H1 (cell line): ENCODE results near the gene LRCH1. TPM values are rescaled to one million over a fixed set of nuclear protein-coding genes. Genes with fewer than 3 reads are reported as not detected.

Experiments used
- CTCF ChIA-PET: fragments of 300-600 bp; sonication (Branson Sonifier 250); formaldehyde crosslinking; loops from one replicate; lab custom pipeline; 2021; ENCODE audit not compliant: partially characterized antibody; lab: Charles Lee
- POLR2A ChIA-PET: fragments of 300-600 bp; sonication (Branson Sonifier 250); formaldehyde crosslinking; loops from one replicate; lab custom pipeline; 2021; ENCODE audit warnings: inconsistent platforms; ENCODE audit not compliant: partially characterized antibody; lab: Charles Lee
- DNase-seq, 2 experiments: peaks; one replicate each; pipeline versions ENCODE4 v3.0.0 to v3.0.0-alpha.2; 2010 to 2022; ENCODE audit warnings: low spot score in 2 of 2, low read depth in 1 of 2, mixed read lengths in 1 of 2
- FAIRE-seq: peaks from 2 replicates; lab custom pipeline; 2011; peaks lifted over from hg19 to GRCh38; lab: Jason Lieb, UNC
- H2AFZ ChIP-seq: 2 replicates; pipeline ENCODE4 v1.8.1; 2012; ENCODE audit warnings: low read length, inconsistent platforms
- H2AK5ac ChIP-seq: 2 replicates; pipeline ENCODE4 v1.6.1; 2013; ENCODE audit warnings: low read depth, low read length
- H2BK120ac ChIP-seq: replicated peaks from 2 replicates; pipeline ENCODE3; 2013; ENCODE audit warnings: low read depth, low read length, inconsistent platforms
- H2BK12ac ChIP-seq: 2 replicates; pipeline ENCODE4 v1.6.1; 2013; ENCODE audit warnings: low read depth, low read length
- H2BK15ac ChIP-seq: 2 replicates; pipeline ENCODE4 v1.6.1; 2013; ENCODE audit warnings: low read length
- H2BK20ac ChIP-seq: 2 replicates; pipeline ENCODE4 v1.6.1; 2013; ENCODE audit warnings: low read length
- H2BK5ac ChIP-seq: 2 replicates; pipeline ENCODE4 v1.6.1; 2013; ENCODE audit warnings: low read depth, low read length
- H3K14ac ChIP-seq: 2 replicates; pipeline ENCODE4 v1.6.1; 2013; ENCODE audit warnings: inconsistent platforms; ENCODE audit not compliant: insufficient read length
- H3K18ac ChIP-seq: 2 replicates; pipeline ENCODE4 v1.6.1; 2013; ENCODE audit warnings: low read length; ENCODE audit errors: extremely low read depth
- H3K23ac ChIP-seq: 2 replicates; pipeline ENCODE4 v1.6.1; 2013; ENCODE audit warnings: inconsistent platforms; ENCODE audit not compliant: insufficient read length
- H3K23me2 ChIP-seq: 2 replicates; pipeline ENCODE4 v1.6.1; 2013; ENCODE audit warnings: low read depth, low read length
- H3K27ac ChIP-seq: 2 replicates; pipeline ENCODE4 v1.6.1; 2011; ENCODE audit warnings: low read depth, low read length, inconsistent platforms
- H3K27me3 ChIP-seq, 4 experiments: replicated peaks in 1 of 4; 1 replicate in 1 of 4; 2 replicates in 3 of 4; pipeline versions ENCODE4 v1.6.1 to v1.8.1; 2011 to 2013; ENCODE audit warnings: low read length in 3 of 4, mild to moderate bottlenecking in 3 of 4, inconsistent platforms in 2 of 4, mixed read lengths in 2 of 4, moderate library complexity in 1 of 4; ENCODE audit not compliant: control insufficient read depth in 3 of 4, insufficient read depth in 3 of 4; ENCODE audit errors: extremely low read depth in 1 of 4
- H3K36me3 ChIP-seq, 4 experiments: 2 replicates each; pipeline versions ENCODE4 v1.6.1 to v1.8.1; 2011 to 2013; ENCODE audit warnings: mild to moderate bottlenecking in 4 of 4, low read length in 3 of 4, moderate library complexity in 2 of 4, control low read depth in 1 of 4, inconsistent platforms in 1 of 4; ENCODE audit not compliant: insufficient read depth in 4 of 4, control insufficient read depth in 2 of 4
- H3K4ac ChIP-seq: replicated peaks from 2 replicates; pipeline ENCODE3; 2013; ENCODE audit warnings: low read length, low read depth, mixed read lengths, inconsistent platforms; ENCODE audit not compliant: insufficient read length
- H3K4me1 ChIP-seq, 4 experiments: replicated peaks in 1 of 4; 1 replicate in 1 of 4; 2 replicates in 3 of 4; pipeline versions ENCODE4 v1.6.1 to v1.8.1; 2011 to 2013; ENCODE audit warnings: low read length in 3 of 4, inconsistent platforms in 2 of 4, mixed read lengths in 1 of 4; ENCODE audit not compliant: insufficient read depth in 4 of 4, control insufficient read depth in 3 of 4
- H3K4me2 ChIP-seq, 2 experiments: 2 replicates each; pipeline versions ENCODE4 v1.6.1 to v1.8.1; 2011 to 2013; ENCODE audit warnings: low read depth in 2 of 2, low read length in 2 of 2, control low read depth in 1 of 2, inconsistent platforms in 1 of 2, mild to moderate bottlenecking in 1 of 2; ENCODE audit not compliant: insufficient read depth in 1 of 2
- H3K4me3 ChIP-seq, 4 experiments: fragments of 200-600, 300-600 bp in 1 of 4; sonication (generic), shearing (Covaris generic), sonication (Bioruptor Twin) in 1 of 4; 2 replicates each; pipeline versions ENCODE4 v1.5.1 to v1.8.1; 2011 to 2016; ENCODE audit warnings: low read length in 4 of 4, low read depth in 3 of 4, control low read depth in 2 of 4, inconsistent platforms in 2 of 4, mild to moderate bottlenecking in 2 of 4, mixed read lengths in 1 of 4, moderate library complexity in 1 of 4; ENCODE audit not compliant: insufficient read depth in 2 of 4; ENCODE audit errors: extremely low read depth in 1 of 4
- H3K56ac ChIP-seq: replicated peaks from 2 replicates; pipeline ENCODE3; 2013; ENCODE audit warnings: low read depth, mild to moderate bottlenecking, mixed read lengths, low read length, inconsistent platforms; ENCODE audit not compliant: insufficient read length
- H3K79me1 ChIP-seq: 2 replicates; pipeline ENCODE4 v1.6.1; 2013; ENCODE audit warnings: low read depth, low read length, control low read depth
- H3K79me2 ChIP-seq, 2 experiments: 2 replicates each; pipeline versions ENCODE4 v1.6.1 to v1.8.1; 2012 to 2013; ENCODE audit warnings: low read length in 2 of 2, mild to moderate bottlenecking in 2 of 2, inconsistent platforms in 1 of 2; ENCODE audit not compliant: insufficient read depth in 2 of 2, control insufficient read depth in 1 of 2
- H3K9ac ChIP-seq, 4 experiments: replicated peaks in 1 of 4; 1 replicate in 1 of 4; 2 replicates in 3 of 4; pipeline versions ENCODE4 v1.6.1 to v1.8.1; 2011 to 2013; ENCODE audit warnings: low read depth in 3 of 4, low read length in 3 of 4, control low read depth in 2 of 4, mild to moderate bottlenecking in 2 of 4, moderate library complexity in 2 of 4, inconsistent platforms in 1 of 4; ENCODE audit errors: extremely low read depth in 1 of 4
- H3K9me3 ChIP-seq, 2 experiments: 2 replicates each; pipeline versions ENCODE4 v1.6.1 to v1.8.1; 2012 to 2013; ENCODE audit warnings: mild to moderate bottlenecking in 2 of 2, moderate library complexity in 2 of 2, control low read depth in 1 of 2, inconsistent platforms in 1 of 2, low read depth in 1 of 2, low read length in 1 of 2, mixed read lengths in 1 of 2; ENCODE audit not compliant: insufficient read depth in 2 of 2
- H4K20me1 ChIP-seq, 2 experiments: replicated peaks in 1 of 2; 2 replicates each; pipeline versions ENCODE3 to v1.8.1; 2011 to 2013; ENCODE audit warnings: inconsistent platforms in 2 of 2, low read length in 2 of 2, mild to moderate bottlenecking in 1 of 2; ENCODE audit not compliant: insufficient read depth in 2 of 2, control insufficient read depth in 1 of 2
- H4K5ac ChIP-seq: 2 replicates; pipeline ENCODE4 v1.6.1; 2013; ENCODE audit warnings: low read length, low read depth, mixed read lengths, inconsistent platforms; ENCODE audit not compliant: insufficient read length
- H4K8ac ChIP-seq: 2 replicates; pipeline ENCODE4 v1.8.0; 2013; ENCODE audit warnings: mild to moderate bottlenecking, moderate library complexity, low read length, inconsistent platforms; ENCODE audit not compliant: insufficient read depth; ENCODE audit errors: extremely low read depth
- H4K91ac ChIP-seq: replicated peaks from 2 replicates; pipeline ENCODE3; 2013; ENCODE audit warnings: low read length, mixed read lengths, inconsistent platforms; ENCODE audit not compliant: insufficient read length
- CHD1 ChIP-seq: IDR thresholded peaks from 2 replicates; pipeline ENCODE4 v1.6.1; 2012; ENCODE audit warnings: low read depth, low read length, improper control_type of control experiment
- RNF2 ChIP-seq: fragments of 200-900, 300-1000 bp; sonication (generic); IDR thresholded peaks from 2 replicates; pipeline ENCODE4 v1.7.1; 2016; ENCODE audit warnings: borderline replicate concordance, low read depth, mild to moderate bottlenecking, antibody characterized with exemption, low read length; ENCODE audit not compliant: poor library complexity, severe bottlenecking; ENCODE audit errors: missing control alignments
- WGBS, 2 experiments: shearing (Covaris generic) in 1 of 2; methylation state at CpG; one replicate each; pipeline versions ENCODE4 v1.1.6 to v1.1.7; 2013 to 2015; ENCODE audit warnings: low lambda C conversion rate in 2 of 2, mixed read lengths in 2 of 2, inconsistent platforms in 1 of 2, low coverage in 1 of 2, missing lambda C conversion rate in 1 of 2; ENCODE audit not compliant: insufficient replicate concordance in 2 of 2, insufficient coverage in 1 of 2, insufficient read length in 1 of 2; ENCODE audit errors: extremely low coverage in 1 of 2, missing lambda C conversion rate in 1 of 2; 5-methylcytosine and 5-hydroxymethylcytosine counted together
- polyA plus RNA-seq, 7 experiments: library from polyadenylated mRNA; depleted of rRNA in 3 of 7; stranded (reverse) in 5 of 7; unstranded in 2 of 7; fragments of >200 nt in 5 of 7; fragments of 200-250 nt in 2 of 7; gene quantifications; 1 replicate in 5 of 7; 2 replicates in 1 of 7; 4 replicates in 1 of 7; pipeline versions ENCODE4 v1.2.1 to v1.2.3, GENCODE V29; 2011 to 2013; ENCODE audit warnings: missing spikeins in 2 of 7, mixed read lengths in 2 of 7
- total RNA-seq: library from RNA; stranded (reverse); fragmentation: NEBNext Ultra II Directional; extraction: Animal tissue kit (Norgen Biotek cat#: 25700); gene quantifications from 2 replicates; pipeline ENCODE4 v1.2.1, GENCODE V29; 2021

LRCH1 gene
- total and polyA plus RNA-seq, 2 of the 8 experiments (the other 6 are each of a cell fraction or from before 2014, with no cell fraction given): 3.0 to 10.1 TPM

DNA sequence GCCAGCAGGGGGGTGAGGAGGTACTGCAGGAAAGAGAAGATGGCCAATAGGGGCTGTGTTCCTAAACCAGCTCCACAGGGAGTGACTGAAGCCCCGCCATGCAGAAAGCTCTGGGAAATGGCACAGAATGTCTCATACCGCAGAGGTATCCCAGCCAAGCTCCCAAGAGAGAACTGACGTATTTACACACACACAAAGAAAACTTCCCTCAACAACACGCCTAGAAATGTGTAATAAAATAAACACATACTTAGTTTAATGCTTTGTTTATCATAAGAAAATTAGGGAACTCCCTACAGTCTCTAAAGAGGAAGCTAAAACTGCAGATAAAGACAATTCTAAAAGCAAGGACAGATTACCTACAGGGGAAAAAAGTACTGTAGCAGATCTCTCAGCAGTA is 204.0 kb downstream of the LRCH1 start:
- no peak overlapping the region for H3K4ac ChIP-seq
- H3K4me1 ChIP-seq: no peaks in the 10 kb centered on the region
- H3K9ac ChIP-seq: no peak overlapping the region
- H3K79me2 ChIP-seq: no peaks in the 10 kb centered on the region
- no peak overlapping the region for H3K18ac ChIP-seq
- H2BK5ac ChIP-seq: no peak overlapping the region
- no peak overlapping the region for H3K4me2 ChIP-seq
- no peak overlapping the region for H3K14ac ChIP-seq
- H3K79me1 ChIP-seq: no peaks in the 10 kb centered on the region
- H2BK15ac ChIP-seq: no peak overlapping the region
- DNase-seq (no peak), FAIRE-seq (no peak)
- 69% methylated on average over 4 of the region's 4 CpGs; no CpG with 5 or more reads in 1 of the 2 experiments for WGBS, 2 experiments
- no peak overlapping the region for H4K5ac ChIP-seq
- H4K20me1 ChIP-seq: no peaks in the 10 kb centered on the region
- no peak overlapping the region for H2AK5ac ChIP-seq
- H3K23ac ChIP-seq: no peak overlapping the region
- H3K27ac ChIP-seq: no peak overlapping the region
- TF ChIP-seq RNF2 (no peak), CHD1 (no peak)
- no peak overlapping the region for H4K8ac ChIP-seq
- H2BK20ac ChIP-seq: no peak overlapping the region
- ChIA-PET CTCF (interaction anchor here (1.0 kb wide), 2 partner anchors 9 to 263 kb away, joined by 3 to 4 read pairs; no protein-coding TSS in a partner anchor), POLR2A (no interaction called here)
- no peak overlapping the region for H2BK12ac ChIP-seq
- H3K27me3 ChIP-seq: no peaks in the 10 kb centered on the region
- no peak overlapping the region for H2BK120ac ChIP-seq
- no peak overlapping the region for H3K4me3 ChIP-seq
- H3K23me2 ChIP-seq: no peaks in the 10 kb centered on the region
- no peaks in the 10 kb centered on the region for H3K36me3 ChIP-seq
- no peaks in the 10 kb centered on the region for H3K9me3 ChIP-seq
- H2AFZ ChIP-seq: no peak overlapping the region
- H4K91ac ChIP-seq: no peak overlapping the region
- no peak overlapping the region for H3K56ac ChIP-seq
